ENCODE measurements around the gene FIGN.

Gene FIGN

DNA sequence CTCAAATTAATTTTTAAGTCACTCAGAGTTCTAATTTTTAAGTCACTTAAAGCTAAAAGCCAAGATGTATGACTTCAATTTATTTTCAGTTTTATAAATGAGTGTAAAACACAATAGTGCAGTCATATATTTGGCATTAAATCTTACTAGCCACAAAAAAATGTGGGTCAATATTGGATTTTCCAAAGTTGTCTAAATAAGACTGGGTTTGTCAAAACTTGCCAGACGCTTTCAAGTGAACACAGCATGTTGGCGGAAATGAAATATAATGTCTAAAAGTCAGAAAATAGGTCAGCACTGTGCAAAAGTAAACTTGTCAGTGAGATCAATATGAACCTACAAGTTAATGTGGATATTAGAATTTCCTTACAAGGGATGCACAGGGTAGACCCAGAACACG lies 128.9 kb downstream of the FIGN start:
- no peak for DNase-seq

DNA sequence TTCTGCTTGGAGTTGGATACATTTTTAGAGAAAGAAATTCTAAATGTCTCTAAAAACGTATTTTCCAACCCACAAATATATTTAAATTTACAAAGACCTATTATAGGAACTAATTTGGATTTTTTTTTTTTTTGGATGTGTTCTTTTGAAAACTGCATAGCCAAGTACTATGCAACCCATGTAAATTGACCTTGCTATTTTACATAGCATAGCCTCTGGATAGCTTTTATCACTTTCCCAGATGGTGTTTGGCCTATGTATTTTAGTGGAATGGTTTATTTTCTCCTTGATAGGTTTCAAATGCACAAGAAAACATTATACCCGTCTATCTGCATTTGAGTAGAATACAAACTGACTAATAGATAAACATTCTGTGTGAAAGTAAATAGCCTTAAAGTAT lies 130.0 kb downstream of the FIGN start:
- DNase-seq = no peak

DNA sequence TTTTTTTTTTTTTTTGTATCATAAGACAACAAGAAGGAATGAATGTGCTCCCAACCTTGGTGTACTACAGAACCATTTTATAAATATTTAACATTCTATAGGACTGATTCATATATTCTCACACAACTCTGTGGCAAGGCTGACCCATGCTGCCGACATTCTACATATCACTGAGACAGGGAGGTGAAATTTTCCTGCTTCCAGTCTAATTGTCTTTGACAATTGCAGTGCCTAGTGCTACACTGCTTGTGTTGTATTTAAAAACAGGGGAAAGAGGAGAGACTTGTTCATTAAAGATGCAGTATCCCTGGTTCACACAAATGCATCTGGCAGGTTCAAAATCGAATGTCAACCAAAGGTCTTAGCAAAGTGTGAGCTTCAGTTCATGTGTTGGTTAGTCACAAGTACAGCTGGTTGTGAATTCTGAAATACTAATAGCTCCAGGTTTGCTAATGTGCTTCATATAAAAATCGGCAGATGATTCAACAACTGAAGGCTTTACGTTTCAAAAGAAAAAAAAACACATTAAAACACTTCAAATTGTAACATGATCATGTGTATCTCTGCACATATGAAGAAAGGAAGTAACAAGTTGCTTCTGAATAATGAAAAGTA lies 130.8 kb downstream of the FIGN start:
- no peak for DNase-seq

DNA sequence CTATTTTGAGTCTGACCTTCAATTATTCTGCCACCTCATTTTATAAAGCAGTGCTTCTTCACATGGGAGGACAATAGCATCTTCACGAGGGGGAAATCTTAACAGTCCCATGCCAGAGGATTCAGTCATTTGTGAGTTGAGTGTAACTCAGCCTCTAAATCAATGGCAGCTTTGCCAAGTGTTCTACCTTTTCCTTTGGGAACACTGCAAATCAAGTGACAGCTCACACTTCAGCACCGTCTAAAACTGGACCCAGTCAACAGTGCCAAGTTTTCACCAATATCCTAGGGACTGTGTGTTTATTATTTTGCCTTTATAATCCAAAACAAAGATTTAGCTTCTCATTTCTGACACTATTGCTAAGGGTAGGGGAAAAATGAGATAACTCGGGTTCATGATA lies 133.6 kb downstream of the FIGN start:
- DNase-seq = no peak

DNA sequence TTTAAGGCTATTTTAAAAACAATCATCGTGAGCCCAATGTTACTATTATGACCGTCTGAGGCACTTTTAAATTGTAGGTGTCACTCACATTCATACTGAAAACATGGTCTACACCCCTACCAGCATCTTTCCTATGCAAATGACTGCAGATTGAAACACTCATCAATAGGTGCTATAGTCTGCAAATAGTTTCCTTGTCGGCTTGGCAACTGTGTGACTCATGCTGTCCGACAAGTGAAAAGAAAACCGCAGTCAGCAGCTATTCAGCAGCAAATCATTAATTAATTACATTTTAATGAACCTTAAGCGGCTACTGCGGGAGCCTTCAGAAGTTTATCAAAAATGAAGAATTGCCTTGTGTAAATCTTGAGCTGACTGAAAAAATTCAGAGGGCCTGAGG lies 134.4 kb downstream of the FIGN start:
- no peak for DNase-seq

DNA sequence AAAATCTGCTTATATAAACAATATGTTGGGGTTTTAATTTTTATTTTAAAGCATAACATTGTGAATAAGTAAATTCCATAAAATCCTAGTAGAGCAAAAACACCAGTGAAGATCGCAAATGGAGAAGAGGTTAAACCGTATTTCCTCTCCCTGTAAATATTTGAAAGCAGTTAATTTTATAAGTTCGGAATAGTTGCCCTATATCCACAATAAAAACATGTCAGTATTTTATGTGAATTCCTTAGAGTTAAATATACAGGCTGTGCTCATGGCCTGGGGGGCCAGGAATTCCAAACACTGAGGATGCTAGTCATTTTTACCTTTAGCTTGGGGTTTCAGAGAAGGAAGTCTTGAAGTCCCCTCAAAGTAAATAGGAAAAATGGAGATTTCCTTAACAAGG lies 135.0 kb downstream of the FIGN start:
- no peak for DNase-seq

DNA sequence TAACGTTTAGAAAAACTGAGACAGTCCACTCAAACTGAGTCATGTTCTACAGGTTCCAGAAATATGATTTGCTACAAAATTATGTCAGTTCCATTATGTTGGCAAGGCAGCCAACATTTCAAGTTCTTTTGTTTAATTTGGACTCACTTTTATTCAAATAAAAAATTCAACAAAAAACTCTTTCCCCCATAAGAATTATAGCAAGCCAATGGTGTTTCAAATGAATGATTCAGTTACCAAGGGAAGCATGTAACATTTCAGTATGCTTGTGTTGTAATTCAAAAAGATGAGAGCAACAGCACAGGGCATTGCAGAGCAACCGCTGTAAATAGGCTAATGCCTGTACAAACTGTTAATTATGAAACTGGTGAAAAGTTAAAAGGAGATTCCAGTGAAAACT lies 140.8 kb downstream of the FIGN start:
- no peak for DNase-seq

DNA sequence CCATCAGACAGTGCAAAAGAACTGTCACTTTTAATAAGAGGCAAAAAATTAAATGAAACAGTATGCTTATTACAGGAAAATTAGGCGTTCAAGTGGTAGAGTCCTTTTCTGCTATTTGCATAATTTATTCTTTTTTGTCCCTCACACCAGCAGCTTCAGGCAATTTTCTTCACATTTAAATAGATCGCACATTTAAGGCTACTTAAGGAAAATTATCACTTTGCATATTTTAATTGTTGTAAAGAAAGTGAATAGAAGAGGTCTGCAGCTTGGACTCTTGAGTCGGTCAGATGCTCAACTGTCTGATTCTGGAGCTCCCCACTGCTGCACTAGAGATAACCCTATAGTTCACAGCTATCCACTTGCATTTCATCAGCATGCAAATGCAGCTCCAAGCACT lies 141.3 kb downstream of the FIGN start:
- DNase-seq = no peak

DNA sequence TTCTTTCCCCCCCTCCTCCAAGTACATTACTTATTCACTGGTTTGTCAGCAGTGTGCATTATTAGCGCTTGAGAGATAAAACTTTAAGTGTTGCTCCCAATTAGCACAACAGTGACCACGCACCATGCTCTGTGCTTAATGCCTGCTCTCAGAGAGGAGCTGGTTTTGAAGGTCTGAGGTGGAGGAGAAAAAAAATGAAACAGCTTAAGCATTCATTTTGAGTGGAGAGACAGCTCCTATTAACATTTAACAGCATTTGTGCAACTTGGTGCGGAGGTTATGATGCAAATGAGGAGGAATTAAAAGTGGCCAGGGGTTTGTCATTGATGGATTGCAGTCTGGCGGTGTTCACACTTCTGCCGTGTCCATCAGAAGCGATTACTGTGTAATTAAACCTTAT lies 141.8 kb downstream of the FIGN start:
- no peak for DNase-seq

DNA sequence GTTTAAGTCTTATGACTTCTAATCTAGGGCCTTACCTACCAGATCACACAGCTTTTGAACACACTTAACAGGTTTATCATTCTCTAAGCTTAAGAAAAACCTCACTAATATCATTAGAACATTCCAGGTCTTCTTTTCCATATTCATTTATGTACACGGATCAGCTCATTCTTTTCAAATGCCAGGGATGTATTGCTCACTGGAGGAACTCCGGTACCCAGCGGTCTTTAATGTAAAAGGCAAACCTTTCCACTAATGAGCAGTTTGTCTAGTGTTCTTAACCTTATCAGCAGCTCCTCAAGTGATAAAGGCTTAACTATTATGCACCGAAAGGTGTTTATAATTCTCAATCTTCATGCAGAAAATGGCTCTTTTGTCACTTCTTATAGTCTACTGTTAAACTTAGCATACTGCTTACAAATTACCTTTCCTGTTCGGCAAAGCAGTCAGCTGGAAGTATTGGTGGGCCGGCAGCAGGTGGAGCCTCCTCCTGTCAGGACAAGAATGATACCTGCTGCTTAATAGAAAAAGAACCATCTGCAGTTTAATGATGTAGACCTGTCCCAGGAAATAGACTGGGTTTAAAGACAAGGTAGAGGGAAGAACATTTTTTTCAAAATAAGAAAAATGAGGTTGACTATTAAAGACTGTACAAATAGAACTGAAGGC lies 142.7 kb downstream of the FIGN start:
- DNase-seq = no peak

DNA sequence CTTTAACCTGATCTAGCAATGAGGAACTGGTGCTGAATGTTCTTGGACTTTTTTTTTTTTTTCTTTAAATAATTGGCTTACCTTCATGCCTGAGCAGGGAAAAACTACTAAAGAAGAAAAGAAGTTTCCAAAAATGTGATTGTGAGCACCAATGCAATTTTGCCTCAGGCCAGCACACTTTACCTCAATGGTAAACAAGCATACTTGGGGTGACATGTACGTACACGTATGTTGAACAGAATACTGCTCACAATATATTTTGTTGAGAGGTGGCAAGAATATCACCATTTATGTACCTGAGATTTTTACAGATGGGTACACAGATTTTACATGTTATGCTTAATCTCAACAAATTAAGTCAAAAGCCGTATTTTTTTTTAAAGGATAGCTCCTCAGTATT lies 144.3 kb downstream of the FIGN start:
- no peak for DNase-seq

DNA sequence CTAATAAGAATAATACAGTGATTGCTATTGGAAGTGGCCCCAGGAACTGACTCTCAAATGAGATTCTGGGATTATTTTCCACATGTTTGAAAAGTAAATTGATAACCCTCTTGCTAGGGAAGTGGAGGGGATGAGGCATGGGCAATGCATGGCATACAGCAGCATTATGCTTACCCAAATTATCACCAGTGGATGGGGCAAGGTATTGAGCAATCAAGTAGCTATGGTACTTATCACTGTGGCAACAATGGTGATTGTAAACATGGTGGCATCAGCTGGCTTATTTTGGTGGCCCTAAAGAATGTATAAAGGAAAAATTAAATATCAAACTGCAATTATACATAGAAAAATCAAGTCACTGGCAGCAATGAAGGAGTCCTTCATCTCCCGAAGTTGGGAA lies 155.1 kb downstream of the FIGN start:
- DNase-seq = no peak

DNA sequence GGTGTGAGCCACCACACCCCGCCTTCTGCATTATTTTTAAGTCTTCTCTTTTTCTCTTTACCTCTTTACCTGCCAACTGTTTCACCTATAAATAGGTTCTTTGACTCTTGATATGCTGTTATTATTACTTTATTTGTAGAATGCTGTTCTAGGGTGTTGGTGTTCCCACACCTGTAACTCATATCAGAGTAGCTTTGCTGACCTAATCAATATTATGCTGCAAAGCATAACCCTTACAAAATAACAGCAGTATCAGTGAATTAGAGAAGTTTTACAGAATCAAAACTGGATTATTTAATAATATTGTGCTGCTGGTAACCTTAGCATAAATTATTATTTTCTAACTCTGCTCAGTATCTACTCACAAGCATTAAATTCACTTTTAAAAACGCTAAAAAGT lies 161.5 kb downstream of the FIGN start:
- DNase-seq = no peak

DNA sequence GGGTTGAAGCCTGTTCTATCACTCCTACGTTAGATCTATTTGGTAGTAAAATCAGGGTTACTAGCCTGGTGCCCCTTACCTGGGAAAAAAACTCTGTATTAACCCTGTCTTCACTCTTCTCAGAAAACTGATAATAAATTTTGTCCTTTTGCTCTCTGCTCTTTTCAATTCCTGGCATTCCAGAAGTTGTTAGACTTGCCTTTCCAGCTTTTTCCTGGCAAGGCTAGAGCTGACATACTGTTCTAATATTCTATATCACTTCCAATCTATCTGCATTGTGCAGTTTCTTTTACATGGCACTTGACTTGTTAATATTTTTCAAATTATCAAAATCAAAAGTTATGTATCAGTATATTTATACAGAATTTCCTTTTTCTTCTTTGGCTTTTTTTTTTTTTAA lies 162.2 kb downstream of the FIGN start:
- no peak for DNase-seq

DNA sequence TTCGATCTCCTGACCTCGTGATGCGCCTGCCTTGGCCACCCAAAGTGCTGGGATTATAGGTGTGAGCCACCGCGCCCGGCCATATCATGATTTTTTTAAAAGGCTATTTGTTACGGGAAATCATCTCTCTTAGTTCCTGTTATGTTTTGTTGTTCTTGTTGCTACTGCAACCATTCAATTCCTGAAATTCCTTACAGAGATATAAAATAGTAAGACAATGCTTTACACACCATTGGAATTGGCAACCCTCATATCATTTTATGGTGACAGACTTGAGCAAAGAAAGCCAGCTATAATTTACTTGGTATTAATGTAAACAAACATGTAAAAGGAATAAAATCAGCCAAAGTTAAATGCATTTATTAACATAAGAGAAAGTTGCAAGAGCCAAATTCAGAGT lies 163.0 kb downstream of the FIGN start:
- DNase-seq = no peak

DNA sequence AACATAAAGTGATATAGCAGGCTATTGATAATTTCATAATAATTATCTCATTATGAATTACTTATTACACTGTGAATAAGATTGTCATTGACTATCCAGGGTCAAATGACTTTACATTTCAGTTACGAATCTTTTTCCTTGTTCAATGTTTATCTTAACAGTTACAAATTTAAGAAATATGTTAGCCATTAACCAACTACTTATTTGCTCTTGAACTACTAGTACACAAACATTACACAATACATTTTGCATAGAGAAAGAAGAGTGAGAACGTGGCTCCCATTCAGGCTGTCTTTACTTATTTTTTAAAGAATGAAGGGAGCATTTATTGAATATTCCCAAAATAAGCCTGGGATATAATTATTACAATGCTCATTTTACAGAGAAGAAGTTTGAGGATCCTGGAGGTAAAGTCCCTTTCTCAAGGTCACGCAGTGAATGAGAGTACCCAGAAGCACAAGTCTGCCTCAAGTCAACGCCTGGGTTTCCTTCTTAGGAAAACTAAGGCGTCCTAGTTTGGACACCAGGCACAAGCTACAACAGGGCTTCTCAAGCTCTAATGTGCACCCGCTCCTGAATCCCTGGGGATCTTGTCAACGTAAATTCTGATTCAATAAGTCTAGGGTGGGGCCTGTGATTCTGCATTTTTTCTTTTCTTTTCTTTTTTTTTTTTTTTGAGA lies 164.2 kb downstream of the FIGN start:
- no peak for DNase-seq

DNA sequence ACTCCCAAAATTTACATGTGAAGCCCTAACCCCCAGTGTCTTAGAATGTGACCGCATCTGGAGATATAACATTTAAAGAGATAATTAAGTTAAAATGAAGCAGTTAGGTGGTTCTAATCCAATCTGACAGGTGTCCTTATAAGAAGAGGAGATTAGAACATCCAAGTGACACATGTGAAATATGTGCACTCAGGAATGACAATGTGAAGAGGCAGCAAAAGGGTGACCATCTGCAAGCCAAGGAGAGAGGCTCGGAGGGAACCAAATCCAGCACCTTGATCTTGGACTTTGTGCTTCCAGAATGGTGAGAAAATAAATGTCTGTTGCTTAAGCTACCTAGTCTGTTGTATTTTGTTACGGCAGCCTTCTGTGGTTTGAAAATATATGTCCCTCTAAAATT lies 165.4 kb downstream of the FIGN start:
- DNase-seq = no peak

DNA sequence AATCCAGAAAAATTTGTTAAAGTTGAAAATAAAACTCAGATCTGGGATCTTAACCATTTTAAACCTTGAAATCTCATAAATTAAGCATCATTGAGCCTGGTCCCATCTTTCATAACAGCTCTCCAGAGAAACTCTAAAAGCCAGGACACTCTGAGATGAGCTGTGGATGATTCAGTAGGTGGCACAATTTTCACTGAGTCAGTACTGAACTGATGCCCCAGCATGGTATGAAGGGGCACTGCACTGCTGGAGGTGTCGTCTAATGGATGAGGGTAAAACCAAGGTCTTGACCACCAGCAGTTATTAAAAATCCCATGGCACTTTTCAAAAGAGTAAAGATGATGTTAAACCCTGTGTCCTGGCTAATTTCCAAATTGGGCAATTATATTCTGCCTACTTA lies 170.6 kb downstream of the FIGN start:
- no peak for DNase-seq

DNA sequence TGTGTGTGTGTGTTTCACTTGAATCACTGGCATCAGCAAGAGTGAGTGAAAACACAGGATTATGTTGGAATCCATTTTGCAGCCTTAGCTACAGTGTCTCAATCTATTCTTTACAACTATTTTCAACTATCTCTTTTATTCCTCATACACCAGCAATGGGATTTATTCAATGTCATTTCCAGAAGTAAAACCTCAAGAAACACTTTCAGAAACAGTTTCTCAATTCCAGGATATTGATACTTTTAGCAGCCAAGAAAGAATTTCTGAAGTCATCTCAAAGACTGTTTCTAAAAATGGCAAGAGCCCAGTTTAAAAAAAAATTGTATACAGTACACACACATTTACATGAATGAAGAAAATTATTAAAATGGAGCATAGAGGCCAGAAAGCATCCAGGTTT lies 171.6 kb downstream of the FIGN start:
- DNase-seq = no peak

DNA sequence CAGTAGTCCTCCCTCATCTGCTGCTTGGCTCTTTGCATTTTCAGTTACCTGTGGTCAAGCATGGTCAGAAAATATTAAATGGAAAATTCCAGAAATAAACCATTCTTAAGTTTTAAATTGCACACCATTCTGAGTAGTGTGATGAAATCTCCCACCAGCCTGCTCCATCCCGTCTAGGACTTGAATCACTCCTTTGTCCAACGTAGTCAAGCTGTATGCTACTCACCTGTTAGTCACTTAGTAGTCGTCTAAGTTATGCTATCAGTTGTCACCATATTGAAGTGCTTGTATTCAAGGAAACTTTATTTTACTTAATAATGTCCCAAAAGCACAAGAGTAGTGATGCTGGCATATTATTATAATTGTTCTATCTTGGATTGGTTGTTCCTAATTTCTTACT lies 172.5 kb downstream of the FIGN start:
- no peak for DNase-seq

DNA sequence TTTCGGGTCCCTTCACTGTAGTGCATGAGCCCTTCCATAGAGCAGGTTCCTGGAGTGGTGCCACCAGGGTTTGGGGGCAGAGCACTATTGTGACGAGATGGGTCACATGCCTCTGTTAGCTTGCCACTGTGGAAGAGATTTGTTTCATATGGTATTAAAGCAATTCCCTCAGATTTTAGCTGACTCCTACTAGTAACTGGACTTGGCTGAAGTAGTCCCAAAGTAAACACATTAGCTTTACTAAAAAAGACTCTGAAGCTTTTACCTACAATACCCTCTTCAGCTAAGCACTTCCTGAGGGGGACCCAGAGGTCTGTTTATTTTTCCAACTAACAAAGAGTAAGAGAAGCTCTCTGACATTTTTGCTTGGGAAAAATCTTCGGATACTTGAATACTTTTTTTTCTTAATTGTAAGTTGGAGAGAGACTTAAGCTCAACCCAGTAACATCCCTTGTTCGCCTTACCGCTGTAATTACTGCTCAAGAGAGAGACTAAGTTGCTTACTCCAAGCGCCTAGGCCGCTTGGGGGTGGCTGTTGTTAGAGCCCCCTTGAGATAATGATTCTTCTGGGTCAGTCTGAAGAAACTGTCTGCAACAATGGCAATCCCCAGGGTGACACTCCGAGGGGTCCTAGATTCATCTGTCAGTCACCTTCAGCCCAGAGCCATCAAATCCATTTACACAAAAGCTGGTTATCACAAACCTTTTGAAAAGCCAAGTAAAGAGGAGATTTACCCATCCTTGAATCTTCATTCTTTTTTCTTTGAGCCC lies 177.4 kb downstream of the FIGN start:
- no peak for DNase-seq

DNA sequence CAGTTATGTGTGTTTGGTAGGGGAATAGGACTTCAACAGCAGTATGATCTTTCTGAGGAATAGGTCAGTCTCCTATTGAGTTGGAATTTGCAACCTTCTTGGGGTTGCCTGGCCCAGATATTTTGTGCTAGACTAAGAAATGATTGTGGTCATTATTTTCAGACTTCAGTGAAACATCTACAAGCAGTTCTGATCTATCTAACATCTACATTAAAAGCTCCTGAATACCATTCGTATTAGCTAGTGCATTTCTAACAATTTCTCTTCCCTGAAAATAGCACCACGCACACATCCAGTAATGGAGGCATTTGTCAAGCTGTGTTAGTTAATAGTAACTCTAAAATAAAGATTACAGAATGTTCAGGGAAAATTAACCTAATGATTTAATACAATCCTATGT lies 179.3 kb downstream of the FIGN start:
- DNase-seq = no peak

DNA sequence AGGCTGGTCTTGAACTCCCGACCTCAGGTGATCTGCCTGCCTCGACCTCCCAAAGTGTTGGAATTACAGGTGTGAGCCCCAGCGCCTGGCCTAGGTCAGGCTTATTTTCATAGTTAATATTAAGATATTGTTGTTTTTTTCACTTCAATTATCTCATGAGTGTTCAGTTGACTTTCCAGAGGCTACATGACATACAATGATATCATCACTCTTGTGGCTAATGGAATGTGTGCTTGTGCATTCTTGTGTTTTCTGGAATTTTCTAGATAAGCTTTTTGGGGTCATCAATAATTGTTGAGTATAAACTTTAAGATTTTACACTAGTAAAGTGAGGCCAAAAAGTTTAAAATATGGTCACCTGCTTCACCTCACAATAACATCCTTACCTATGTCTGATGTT lies 180.9 kb downstream of the FIGN start:
- no peak for DNase-seq

DNA sequence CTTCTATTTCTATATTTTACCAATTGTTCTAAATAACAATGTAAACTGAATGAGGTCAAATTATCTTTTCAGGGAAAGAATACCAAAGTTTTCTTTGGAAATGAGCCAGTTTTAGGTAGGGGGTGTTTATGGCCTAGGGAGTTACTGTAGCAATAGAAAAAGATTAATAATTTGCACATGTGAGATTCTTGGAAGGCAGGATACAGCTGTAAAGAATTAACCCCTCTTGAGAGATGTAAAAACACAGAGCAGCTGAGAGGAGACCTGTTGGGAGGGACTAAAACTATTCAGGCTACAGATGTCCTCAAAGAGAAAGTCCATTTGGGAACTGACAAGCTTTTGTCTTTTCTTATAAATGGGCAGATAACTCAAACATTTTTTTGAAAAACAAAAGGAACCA lies 182.2 kb downstream of the FIGN start:
- DNase-seq = no peak

All from NCI-H2081 treated with DMSO at 0.1 percent for 48 hours (cell line).